ENCODE data around the gene EMILIN3.

DNA sequence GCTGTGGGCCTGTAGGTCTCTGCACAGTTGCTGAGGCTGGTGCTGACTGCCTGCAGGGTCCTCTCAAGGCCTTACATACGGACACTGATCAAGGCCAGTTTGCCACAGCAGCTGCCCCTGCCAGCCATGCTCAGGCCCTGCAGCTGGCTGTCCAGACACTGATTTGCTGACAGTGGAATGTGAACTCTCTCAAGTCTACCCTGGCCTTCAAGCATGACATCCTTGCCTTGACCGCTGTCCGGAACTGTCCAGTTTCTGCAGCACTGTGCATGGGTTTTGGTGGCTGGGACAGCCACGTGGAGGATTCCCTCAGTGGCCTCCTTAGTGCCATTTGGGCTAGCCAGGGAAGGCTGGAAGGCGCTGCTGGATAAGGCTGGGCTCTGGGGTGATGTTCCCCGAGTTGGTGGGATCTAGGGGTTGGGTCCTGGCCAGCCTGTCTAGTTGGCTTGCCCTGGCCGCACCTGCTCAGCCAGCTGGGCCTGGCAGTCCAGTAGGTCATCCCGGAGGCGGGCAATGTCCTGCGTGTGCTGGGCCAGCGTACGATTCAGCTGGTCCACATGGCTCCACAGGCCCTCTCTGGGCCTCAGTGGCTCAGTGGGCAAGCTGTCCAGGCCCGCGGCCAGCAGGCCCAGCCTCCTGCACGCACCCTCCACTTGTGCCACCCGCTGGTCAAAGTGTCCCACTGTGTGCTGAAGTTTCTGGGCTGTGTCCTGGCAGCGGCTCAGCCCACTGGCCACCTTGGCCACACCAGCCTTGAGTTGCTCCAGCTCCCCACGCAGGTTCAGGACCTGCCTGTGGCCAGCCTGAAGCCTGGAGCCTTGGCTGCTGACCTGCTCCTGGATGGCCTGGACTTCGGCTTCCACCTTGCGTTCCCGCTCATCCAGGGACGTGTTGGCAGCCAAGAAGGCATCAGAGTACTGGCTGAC lies 5.5 kb downstream of the EMILIN3 start:
- TF ChIP-seq, protein P1, sequence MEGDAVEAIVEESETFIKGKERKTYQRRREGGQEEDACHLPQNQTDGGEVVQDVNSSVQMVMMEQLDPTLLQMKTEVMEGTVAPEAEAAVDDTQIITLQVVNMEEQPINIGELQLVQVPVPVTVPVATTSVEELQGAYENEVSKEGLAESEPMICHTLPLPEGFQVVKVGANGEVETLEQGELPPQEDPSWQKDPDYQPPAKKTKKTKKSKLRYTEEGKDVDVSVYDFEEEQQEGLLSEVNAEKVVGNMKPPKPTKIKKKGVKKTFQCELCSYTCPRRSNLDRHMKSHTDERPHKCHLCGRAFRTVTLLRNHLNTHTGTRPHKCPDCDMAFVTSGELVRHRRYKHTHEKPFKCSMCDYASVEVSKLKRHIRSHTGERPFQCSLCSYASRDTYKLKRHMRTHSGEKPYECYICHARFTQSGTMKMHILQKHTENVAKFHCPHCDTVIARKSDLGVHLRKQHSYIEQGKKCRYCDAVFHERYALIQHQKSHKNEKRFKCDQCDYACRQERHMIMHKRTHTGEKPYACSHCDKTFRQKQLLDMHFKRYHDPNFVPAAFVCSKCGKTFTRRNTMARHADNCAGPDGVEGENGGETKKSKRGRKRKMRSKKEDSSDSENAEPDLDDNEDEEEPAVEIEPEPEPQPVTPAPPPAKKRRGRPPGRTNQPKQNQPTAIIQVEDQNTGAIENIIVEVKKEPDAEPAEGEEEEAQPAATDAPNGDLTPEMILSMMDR (IDR thresholded peaks at IDR 0.05 in 4 of 5, conservative IDR thresholded peaks at IDR 0.05 in 1 of 5), result no peak
- TF ChIP-seq POLR2A (IDR thresholded peaks at IDR 0.05), result no peak
